ENCODE data around the gene LRRC59.

GRCh38 chr17:50347117-50347893 is 50.0 kb downstream of the LRRC59 start:
- TF ChIP-seq ZNF121 (CRISPR knock-in tag; IDR thresholded peaks at IDR 0.05) (no peak), CTCF (CRISPR knock-in tag; IDR thresholded peaks at IDR 0.05) (no peak), REST (IDR thresholded peaks at IDR 0.05; ENCODE audit: borderline replicate concordance in 1 of 2, low read depth in 1 of 2, low read length in 2 of 2) (no peak), RXRB (CRISPR knock-in tag; IDR thresholded peaks at IDR 0.05; ENCODE audit: borderline replicate concordance) (no peak), SMYD3 (CRISPR knock-in tag; IDR thresholded peaks at IDR 0.05) (no peak), MAFF (IDR thresholded peaks at IDR 0.05; ENCODE audit: low read depth, low read length) (no peak), RNF2 (conservative IDR thresholded peaks at IDR 0.05; ENCODE audit: low read depth) (no peak), RBM39 (IDR thresholded peaks at IDR 0.05; ENCODE audit: low read depth, low read length, poor library complexity, severe bottlenecking) (no peak), SP1 (IDR thresholded peaks at IDR 0.05) (no peak), SP1 (CRISPR knock-in tag; IDR thresholded peaks at IDR 0.05) (no peak), ZNF609 (CRISPR knock-in tag; IDR thresholded peaks at IDR 0.05; ENCODE audit: borderline replicate concordance) (no peak), USF2 (IDR thresholded peaks at IDR 0.05; ENCODE audit: low read depth, low read length) (no peak), USF2 (CRISPR knock-in tag; IDR thresholded peaks at IDR 0.05; ENCODE audit: borderline replicate concordance) (no peak), FOXM1 (CRISPR knock-in tag; IDR thresholded peaks at IDR 0.05) (no peak)

Measured in HepG2 (cell line).